WI38 (cell line): ENCODE data around the gene CDC42SE2.
"Not testable (repeated sequence)": the region's sequence is repeated elsewhere in the genome, so short reads cannot be mapped to it uniquely, and the experiment has no call there.

ENCODE experiments used
- H3K4me3 ChIP-seq: 2 replicates; pipeline ENCODE4 v1.5.1; 2011; ENCODE audit warnings: low read depth, mild to moderate bottlenecking, control low read depth, low read length
- CTCF ChIP-seq: IDR thresholded peaks from 2 replicates; pipeline ENCODE4 v1.5.1; 2012; ENCODE audit warnings: low read depth, mild to moderate bottlenecking, control low read depth, low read length

CDC42SE2 gene

GRCh38 chr5:131252824-131253171, 11.1 kb upstream of the CDC42SE2 start:
- H3K4me3 ChIP-seq = no peak overlapping the region
- TF ChIP-seq CTCF = no peak

GRCh38 chr5:131254025-131254424, 9.8 kb upstream of the CDC42SE2 start:
- H3K4me3 ChIP-seq = not testable (repeated sequence)

DNA sequence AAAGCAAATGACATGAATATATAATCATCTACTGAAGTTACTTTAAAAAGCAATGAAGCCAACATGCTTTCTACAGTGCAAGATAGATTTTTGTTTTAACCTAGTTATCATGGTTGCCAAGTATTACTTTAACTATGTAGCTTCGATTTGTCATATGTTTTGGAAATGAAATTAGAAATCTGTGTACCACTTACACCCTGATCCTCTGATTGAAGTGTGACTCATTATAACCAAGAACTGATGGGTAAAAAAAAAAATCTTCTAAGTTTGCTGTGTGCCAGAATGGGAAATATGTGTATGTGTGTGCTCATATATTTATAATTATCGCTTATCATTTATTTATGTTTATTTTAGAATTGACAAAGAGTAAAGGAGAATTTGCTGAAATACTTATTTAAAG, 9.1 kb upstream of the CDC42SE2 start:
- H3K4me3 ChIP-seq = no peak overlapping the region
- no peak for TF ChIP-seq CTCF

DNA sequence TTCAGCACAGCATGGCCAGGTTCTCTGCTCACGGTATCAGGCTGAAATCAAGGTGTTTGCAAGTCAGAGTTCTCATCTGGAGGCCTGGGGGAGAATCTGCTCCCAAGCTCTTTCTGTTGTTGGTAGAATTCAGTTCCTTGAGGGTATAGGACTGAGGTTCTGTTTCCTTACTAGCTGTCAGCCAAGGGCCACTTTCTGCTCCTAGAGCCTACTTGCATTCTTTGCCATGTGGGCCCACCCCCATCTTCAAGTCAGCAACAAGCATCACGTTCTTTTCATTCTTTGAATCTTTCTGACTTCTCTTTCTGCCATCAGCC, 7.4 kb upstream of the CDC42SE2 start:
- no peak overlapping the region for H3K4me3 ChIP-seq
- no peak for TF ChIP-seq CTCF

- no peak overlapping the region for H3K4me3 ChIP-seq
- no peak for TF ChIP-seq CTCF
Observed at GRCh38 chr5:131258733-131259132, 5.1 kb upstream of the CDC42SE2 start.

GRCh38 chr5:131259326-131259725, 4.5 kb upstream of the CDC42SE2 start:
- no peak for TF ChIP-seq CTCF
- H3K4me3 ChIP-seq = no peak overlapping the region

DNA sequence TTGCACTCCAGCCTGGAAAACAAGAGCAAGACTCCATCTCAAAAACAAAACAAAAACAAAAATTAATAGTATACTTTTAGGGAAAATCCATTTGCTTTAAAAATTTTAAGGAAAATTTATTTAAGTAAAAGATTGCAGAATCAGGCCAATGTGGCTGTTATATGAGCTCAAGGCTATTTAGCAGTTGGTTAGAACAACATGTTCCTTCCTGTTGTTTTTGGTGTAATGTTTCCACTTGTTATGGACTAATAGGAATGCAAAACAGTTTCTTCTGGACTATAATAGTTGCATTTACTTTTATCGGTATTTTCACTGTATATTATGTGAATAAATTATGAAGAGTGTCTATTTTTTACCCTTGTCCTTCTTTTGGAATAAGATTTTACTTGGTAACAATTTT, 3.0 kb upstream of the CDC42SE2 start:
- TF ChIP-seq CTCF = no peak

GRCh38 chr5:131261483-131261882, 2.4 kb upstream of the CDC42SE2 start:
- H3K4me3 ChIP-seq = no peak overlapping the region
- no peak for TF ChIP-seq CTCF

More for the DNA sequence above, 3.0 kb upstream of the CDC42SE2 start:
- H3K4me3 ChIP-seq = no peak overlapping the region
